Dermis microvascular lymphatic vessel endothelial cell (primary cell): ENCODE data around the gene GALR2. TPM values are rescaled to one million over a fixed set of nuclear protein-coding genes. Genes with fewer than 3 reads are reported as not detected.
"Not testable (repeated sequence)": the region's sequence is repeated elsewhere in the genome, so short reads cannot be mapped to it uniquely, and the experiment has no call there.

ENCODE experiments used
- DNase-seq, 2 donors: peaks; one replicate each; pipeline versions ENCODE4 v3.0.0 to v3.0.0-alpha.2; 2010; ENCODE audit warnings: low read depth in 2 of 2
- total RNA-seq: library from RNA; depleted of rRNA; stranded (reverse); fragments of >200 nt; gene quantifications from 2 replicates; pipeline ENCODE4 v1.2.1, GENCODE V29; 2014

GALR2 gene
- under 0.01 TPM in 2 replicates for total RNA-seq

GRCh38 chr17:76074390-76075363 lies at the start of gene GALR2:
GALR2 (plus strand) TSS chr17:76074781; CDS start chr17:76074884, 103 bp downstream.
- DNase-seq: no peak

GRCh38 chr17:76025294-76025693 lies 49.3 kb upstream of the GALR2 start:
- no peak for DNase-seq

- DNase-seq: no peak
Observed at GRCh38 chr17:76026714-76027158, 47.8 kb upstream of the GALR2 start.

GRCh38 chr17:76027159-76027839 lies 47.3 kb upstream of the GALR2 start, which contains the start of gene EVPL:
EVPL (minus strand) TSS chr17:76027306; CDS start chr17:76027198, 108 bp downstream.
- no peak for DNase-seq

- peak in 1 of 2 donors; percentile 21 for DNase-seq
Observed at GRCh38 chr17:76032073-76032779, 42.4 kb upstream of the GALR2 start.

GRCh38 chr17:76032780-76033108 lies 41.8 kb upstream of the GALR2 start:
- no peak for DNase-seq

- no peak for DNase-seq
Observed at GRCh38 chr17:76033139-76033538, 41.4 kb upstream of the GALR2 start.

GRCh38 chr17:76034428-76035350 lies 39.9 kb upstream of the GALR2 start:
- no peak for DNase-seq

GRCh38 chr17:76036497-76037261 lies 37.9 kb upstream of the GALR2 start:
- DNase-seq: no peak

GRCh38 chr17:76038050-76038449 lies 36.5 kb upstream of the GALR2 start:
- no peak for DNase-seq

- DNase-seq: no peak
Observed at GRCh38 chr17:76039121-76039520, 35.5 kb upstream of the GALR2 start.

- DNase-seq: no peak
Observed at GRCh38 chr17:76040376-76040775, 34.2 kb upstream of the GALR2 start.

- DNase-seq: not testable (repeated sequence)
Observed at GRCh38 chr17:76042868-76043267, 31.7 kb upstream of the GALR2 start.

GRCh38 chr17:76044475-76045007 lies 30.0 kb upstream of the GALR2 start:
- not testable (repeated sequence) for DNase-seq

- no peak for DNase-seq
Observed at GRCh38 chr17:76046064-76046463, 28.5 kb upstream of the GALR2 start.

GRCh38 chr17:76048025-76048605 lies 26.5 kb upstream of the GALR2 start:
- DNase-seq: no peak

GRCh38 chr17:76048711-76049110 lies 25.9 kb upstream of the GALR2 start:
- DNase-seq: no peak

GRCh38 chr17:76049239-76049638 lies 25.3 kb upstream of the GALR2 start:
- DNase-seq: no peak

GRCh38 chr17:76049836-76050537 lies 24.6 kb upstream of the GALR2 start:
- DNase-seq: no peak
